ENCODE data around the gene ZG16B.

Gene ZG16B

GRCh38 chr16:2786061-2786825 is 43.9 kb upstream of the ZG16B start:
- TF ChIP-seq CTCF (IDR thresholded peaks at IDR 0.05; ENCODE audit: extremely low read depth, missing control alignments), result no peak

GRCh38 chr16:2786826-2787151 is 43.3 kb upstream of the ZG16B start:
- TF ChIP-seq CTCF (IDR thresholded peaks at IDR 0.05; ENCODE audit: extremely low read depth, missing control alignments), result no peak
- DNase-seq (ENCODE audit: low spot score), result no peak

More at GRCh38 chr16:2786061-2786825, 43.9 kb upstream of the ZG16B start:
- DNase-seq (ENCODE audit: low spot score), result no peak

GRCh38 chr16:2787406-2787805 is 42.7 kb upstream of the ZG16B start, which contains the start of gene PRSS33:
TSS of gene PRSS33 (minus strand) at chr16:2787560. CDS start at chr16:2786547, 1,013 bp downstream.
- no peak for TF ChIP-seq CTCF (IDR thresholded peaks at IDR 0.05; ENCODE audit: extremely low read depth, missing control alignments)
- DNase-seq (ENCODE audit: low spot score), result no peak

- no peak for TF ChIP-seq CTCF (IDR thresholded peaks at IDR 0.05; ENCODE audit: extremely low read depth, missing control alignments)
- no peak for DNase-seq (ENCODE audit: low spot score)
Observed at GRCh38 chr16:2787961-2788360, 42.1 kb upstream of the ZG16B start.

GRCh38 chr16:2790631-2791030 is 39.5 kb upstream of the ZG16B start:
- no peak for TF ChIP-seq CTCF (IDR thresholded peaks at IDR 0.05; ENCODE audit: extremely low read depth, missing control alignments)
- DNase-seq (ENCODE audit: low spot score), result no peak

GRCh38 chr16:2791174-2791573 is 38.9 kb upstream of the ZG16B start:
- no peak for TF ChIP-seq CTCF (IDR thresholded peaks at IDR 0.05; ENCODE audit: extremely low read depth, missing control alignments)
- DNase-seq (ENCODE audit: low spot score), result no peak

GRCh38 chr16:2792940-2793339 is 37.2 kb upstream of the ZG16B start:
- no peak for TF ChIP-seq CTCF (IDR thresholded peaks at IDR 0.05; ENCODE audit: extremely low read depth, missing control alignments)
- no peak for DNase-seq (ENCODE audit: low spot score)

All from GM20000 (cell line).